ENCODE results near the gene KCNA3.

The KCNA3 gene
- 102 to 313 (median 186) reads per million in 9 experiments for total RNA-seq

- Mint-ChIP-seq H3K27ac (peak within 1 kb of the TSS; percentile 100), H3K36me3 (ENCODE audit: insufficient read depth) (peaks cover 63% of the 10 kb centered on the region), H3K9me3 (no peaks in the 10 kb centered on the region), H3K27me3 (no peaks in the 10 kb centered on the region), H3K4me3 (peak within 1 kb of the TSS; percentile 70 to 100), H3K4me1 (ENCODE audit: low read depth in 2 of 2) (peaks cover 29 to 49% of the 10 kb centered on the region in 2 donors)
- ATAC-seq (replicated peaks) = peak; percentile 54
- peak; percentile 74 to 79 (median 78) for DNase-seq
These were observed at the start of gene KCNA3 for GRCh38 chr1:110674337-110675059. Gene KCNA3, minus strand, starts transcription at chr1:110674940. Its CDS starts 131 bp downstream, at chr1:110674809.

- H3K4me3 Mint-ChIP-seq = no peak overlapping the region
- H3K4me1 Mint-ChIP-seq (ENCODE audit: low read depth in 2 of 2) = peaks cover 21 to 22% of the 10 kb centered on the region in 2 donors
- H3K36me3 Mint-ChIP-seq (ENCODE audit: insufficient read depth) = peaks cover 3% of the 10 kb centered on the region
- no peak for DNase-seq
- no peak for ATAC-seq (replicated peaks)
- H3K27ac Mint-ChIP-seq = no peak overlapping the region
- no peaks in the 10 kb centered on the region for H3K9me3 Mint-ChIP-seq
- H3K27me3 Mint-ChIP-seq = peaks cover 17 to 20% of the 10 kb centered on the region in 2 donors
These were observed 48.1 kb upstream of the KCNA3 start for GRCh38 chr1:110722807-110723206.

GRCh38 chr1:110719908-110720307 lies 45.2 kb upstream of the KCNA3 start:
- Mint-ChIP-seq H3K9me3 (no peaks in the 10 kb centered on the region), H3K4me3 (no peak overlapping the region), H3K36me3 (ENCODE audit: insufficient read depth) (no peaks in the 10 kb centered on the region), H3K4me1 (ENCODE audit: low read depth in 2 of 2) (no peaks in the 10 kb centered on the region), H3K27me3 (peaks cover 25 to 28% of the 10 kb centered on the region in 2 donors), H3K27ac (no peak overlapping the region)
- ATAC-seq (replicated peaks) (no peak), DNase-seq (no peak)

- no peaks in the 10 kb centered on the region for H3K36me3 Mint-ChIP-seq (ENCODE audit: insufficient read depth)
- no peak overlapping the region for H3K4me3 Mint-ChIP-seq
- no peak for DNase-seq
- no peak overlapping the region for H3K27ac Mint-ChIP-seq
- ATAC-seq (replicated peaks) = no peak
- peaks cover 25 to 28% of the 10 kb centered on the region in 2 donors for H3K27me3 Mint-ChIP-seq
- peaks cover 0 to 2% of the 10 kb centered on the region in 2 donors for H3K4me1 Mint-ChIP-seq (ENCODE audit: low read depth in 2 of 2)
- no peaks in the 10 kb centered on the region for H3K9me3 Mint-ChIP-seq
These were observed 43.7 kb upstream of the KCNA3 start for GRCh38 chr1:110718452-110718851.

- peaks cover 25 to 28% of the 10 kb centered on the region in 2 donors for H3K27me3 Mint-ChIP-seq
- peaks cover 1 to 5% of the 10 kb centered on the region in 2 donors for H3K4me1 Mint-ChIP-seq (ENCODE audit: low read depth in 2 of 2)
- no peak overlapping the region for H3K4me3 Mint-ChIP-seq
- no peak overlapping the region for H3K27ac Mint-ChIP-seq
- H3K36me3 Mint-ChIP-seq (ENCODE audit: insufficient read depth) = no peaks in the 10 kb centered on the region
- no peak for DNase-seq
- no peaks in the 10 kb centered on the region for H3K9me3 Mint-ChIP-seq
- no peak for ATAC-seq (replicated peaks)
These were observed 42.4 kb upstream of the KCNA3 start for GRCh38 chr1:110717179-110717578.

GRCh38 chr1:110714374-110714995 lies 39.7 kb upstream of the KCNA3 start:
- Mint-ChIP-seq H3K36me3 (ENCODE audit: insufficient read depth) (no peaks in the 10 kb centered on the region), H3K27ac (no peak overlapping the region), H3K9me3 (no peaks in the 10 kb centered on the region), H3K4me1 (ENCODE audit: low read depth in 2 of 2) (peaks cover 9 to 15% of the 10 kb centered on the region in 2 donors), H3K4me3 (no peak overlapping the region), H3K27me3 (peaks cover 24 to 25% of the 10 kb centered on the region in 2 donors)
- DNase-seq = no peak
- ATAC-seq (replicated peaks) = no peak

- Mint-ChIP-seq H3K36me3 (ENCODE audit: insufficient read depth) (no peaks in the 10 kb centered on the region), H3K27me3 (peaks cover 11 to 12% of the 10 kb centered on the region in 2 donors), H3K4me3 (no peak overlapping the region), H3K27ac (no peak overlapping the region), H3K4me1 (ENCODE audit: low read depth in 2 of 2) (peaks cover 9 to 15% of the 10 kb centered on the region in 2 donors), H3K9me3 (no peaks in the 10 kb centered on the region)
- DNase-seq (no peak), ATAC-seq (replicated peaks) (no peak)
These were observed 38.5 kb upstream of the KCNA3 start for GRCh38 chr1:110713221-110713620.

GRCh38 chr1:110710314-110710713 lies 35.6 kb upstream of the KCNA3 start:
- no peak overlapping the region for H3K27ac Mint-ChIP-seq
- no peak overlapping the region for H3K4me3 Mint-ChIP-seq
- peaks cover 9 to 15% of the 10 kb centered on the region in 2 donors for H3K4me1 Mint-ChIP-seq (ENCODE audit: low read depth in 2 of 2)
- H3K36me3 Mint-ChIP-seq (ENCODE audit: insufficient read depth) = no peaks in the 10 kb centered on the region
- no peak for DNase-seq
- ATAC-seq (replicated peaks) = no peak
- H3K9me3 Mint-ChIP-seq = no peaks in the 10 kb centered on the region
- peaks cover 2 to 4% of the 10 kb centered on the region in 2 donors for H3K27me3 Mint-ChIP-seq

GRCh38 chr1:110708974-110709440 lies 34.3 kb upstream of the KCNA3 start:
- Mint-ChIP-seq H3K27ac (no peak overlapping the region), H3K4me1 (ENCODE audit: low read depth in 2 of 2) (peaks cover 9 to 15% of the 10 kb centered on the region in 2 donors)
- ATAC-seq (replicated peaks) = no peak

GRCh38 chr1:110707232-110707631 lies 32.5 kb upstream of the KCNA3 start:
- Mint-ChIP-seq H3K36me3 (ENCODE audit: insufficient read depth) (no peaks in the 10 kb centered on the region), H3K4me3 (no peak overlapping the region), H3K4me1 (ENCODE audit: low read depth in 2 of 2) (peaks cover 7 to 11% of the 10 kb centered on the region in 2 donors), H3K27ac (no peak overlapping the region), H3K27me3 (peaks cover 7 to 10% of the 10 kb centered on the region in 2 donors), H3K9me3 (no peaks in the 10 kb centered on the region)
- ATAC-seq (replicated peaks) (no peak), DNase-seq (no peak)

More at GRCh38 chr1:110708974-110709440, 34.3 kb upstream of the KCNA3 start:
- Mint-ChIP-seq H3K9me3 (no peaks in the 10 kb centered on the region), H3K27me3 (peaks cover 7 to 10% of the 10 kb centered on the region in 2 donors), H3K4me3 (no peak overlapping the region), H3K36me3 (ENCODE audit: insufficient read depth) (no peaks in the 10 kb centered on the region)
- no peak for DNase-seq

GRCh38 chr1:110706621-110707020 lies 31.9 kb upstream of the KCNA3 start:
- Mint-ChIP-seq H3K4me3 (no peak overlapping the region), H3K27ac (no peak overlapping the region), H3K9me3 (no peaks in the 10 kb centered on the region), H3K27me3 (peaks cover 7 to 10% of the 10 kb centered on the region in 2 donors), H3K4me1 (ENCODE audit: low read depth in 2 of 2) (peaks cover 3 to 5% of the 10 kb centered on the region in 2 donors), H3K36me3 (ENCODE audit: insufficient read depth) (no peaks in the 10 kb centered on the region)
- DNase-seq = no peak
- ATAC-seq (replicated peaks) = no peak

- no peak for DNase-seq
These were observed 27.5 kb upstream of the KCNA3 start for GRCh38 chr1:110702260-110702659.

GRCh38 chr1:110700767-110701166 lies 26.0 kb upstream of the KCNA3 start:
- no peak for ATAC-seq (replicated peaks)
- Mint-ChIP-seq H3K9me3 (no peaks in the 10 kb centered on the region), H3K4me3 (no peak overlapping the region), H3K36me3 (ENCODE audit: insufficient read depth) (no peaks in the 10 kb centered on the region), H3K27me3 (peaks cover 7 to 10% of the 10 kb centered on the region in 2 donors), H3K4me1 (ENCODE audit: low read depth in 2 of 2) (no peaks in the 10 kb centered on the region), H3K27ac (no peak overlapping the region)
- DNase-seq = no peak

More at GRCh38 chr1:110702260-110702659, 27.5 kb upstream of the KCNA3 start:
- Mint-ChIP-seq H3K27ac (no peak overlapping the region), H3K4me1 (ENCODE audit: low read depth in 2 of 2) (no peaks in the 10 kb centered on the region), H3K4me3 (no peak overlapping the region), H3K36me3 (ENCODE audit: insufficient read depth) (no peaks in the 10 kb centered on the region), H3K27me3 (peaks cover 7 to 10% of the 10 kb centered on the region in 2 donors), H3K9me3 (no peaks in the 10 kb centered on the region)
- no peak for ATAC-seq (replicated peaks)

- Mint-ChIP-seq H3K36me3 (ENCODE audit: insufficient read depth) (no peaks in the 10 kb centered on the region), H3K4me3 (no peak overlapping the region), H3K27ac (no peak overlapping the region), H3K4me1 (ENCODE audit: low read depth in 2 of 2) (no peaks in the 10 kb centered on the region), H3K9me3 (no peaks in the 10 kb centered on the region), H3K27me3 (no peaks in the 10 kb centered on the region)
- DNase-seq (no peak), ATAC-seq (replicated peaks) (no peak)
These were observed 22.9 kb upstream of the KCNA3 start for GRCh38 chr1:110697606-110698005.
